PC-3 (cell line): ENCODE results near the gene DMRTA2.

Experiments
- EZH2 ChIP-seq: fragments of 300-600 bp; sonication (generic); IDR thresholded peaks from one replicate; pipeline ENCODE4 v1.6.1; 2017; ENCODE audit warnings: antibody characterized with exemption, mild to moderate bottlenecking, low read length; ENCODE audit not compliant: unreplicated experiment
- TF ChIP-seq, protein P1 (sequence below): fragments of 300-600 bp; sonication (generic); conservative IDR thresholded peaks from 2 replicates; pipeline ENCODE4 v1.5.1; 2017; ENCODE audit warnings: antibody characterized with exemption, low read depth, mild to moderate bottlenecking, low read length

DNA sequence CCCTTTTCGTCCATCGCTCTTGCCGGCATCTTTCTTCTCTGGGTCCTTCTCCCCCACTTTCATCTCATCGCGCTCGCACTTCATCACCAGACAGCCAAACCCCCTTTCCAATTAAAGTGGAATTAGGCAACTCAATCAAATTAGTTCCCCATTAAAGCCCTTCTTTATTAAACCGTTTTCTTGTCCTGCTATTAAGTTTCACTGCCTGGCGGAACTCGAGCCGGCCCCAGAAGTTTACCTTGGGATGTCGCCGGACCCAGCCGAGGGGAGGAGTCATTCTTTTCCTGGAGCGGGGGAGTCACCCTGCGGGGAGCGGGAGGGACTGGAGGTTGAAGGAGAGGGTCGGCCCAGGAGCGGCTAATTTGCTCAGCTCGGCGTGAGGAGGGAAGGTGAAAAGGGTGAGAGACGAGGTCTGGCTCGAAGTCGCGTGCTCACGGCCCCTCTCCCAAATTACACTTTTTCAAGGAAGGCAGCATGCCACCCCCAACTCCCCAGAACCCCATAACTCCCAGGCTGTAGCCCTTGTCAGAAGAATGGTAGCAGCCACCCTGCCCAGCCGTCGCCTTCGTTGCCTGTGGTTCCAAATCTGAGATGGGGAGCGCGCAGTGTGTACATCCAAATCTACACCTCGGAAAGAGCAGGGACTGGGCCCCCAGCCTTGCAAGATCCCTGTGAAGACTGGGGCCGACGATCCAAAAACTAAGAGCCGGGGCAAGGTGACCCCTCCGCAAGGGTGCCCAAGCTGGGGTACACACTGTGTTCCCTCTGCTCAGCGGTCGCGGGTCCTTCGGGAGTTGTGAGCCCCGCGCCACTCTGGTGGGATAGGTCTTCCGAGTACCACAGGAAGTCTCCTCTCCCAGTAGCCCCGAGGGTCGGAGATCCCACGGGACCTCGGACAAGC lies 6.4 kb downstream of the DMRTA2 start:
- TF ChIP-seq, protein P1, sequence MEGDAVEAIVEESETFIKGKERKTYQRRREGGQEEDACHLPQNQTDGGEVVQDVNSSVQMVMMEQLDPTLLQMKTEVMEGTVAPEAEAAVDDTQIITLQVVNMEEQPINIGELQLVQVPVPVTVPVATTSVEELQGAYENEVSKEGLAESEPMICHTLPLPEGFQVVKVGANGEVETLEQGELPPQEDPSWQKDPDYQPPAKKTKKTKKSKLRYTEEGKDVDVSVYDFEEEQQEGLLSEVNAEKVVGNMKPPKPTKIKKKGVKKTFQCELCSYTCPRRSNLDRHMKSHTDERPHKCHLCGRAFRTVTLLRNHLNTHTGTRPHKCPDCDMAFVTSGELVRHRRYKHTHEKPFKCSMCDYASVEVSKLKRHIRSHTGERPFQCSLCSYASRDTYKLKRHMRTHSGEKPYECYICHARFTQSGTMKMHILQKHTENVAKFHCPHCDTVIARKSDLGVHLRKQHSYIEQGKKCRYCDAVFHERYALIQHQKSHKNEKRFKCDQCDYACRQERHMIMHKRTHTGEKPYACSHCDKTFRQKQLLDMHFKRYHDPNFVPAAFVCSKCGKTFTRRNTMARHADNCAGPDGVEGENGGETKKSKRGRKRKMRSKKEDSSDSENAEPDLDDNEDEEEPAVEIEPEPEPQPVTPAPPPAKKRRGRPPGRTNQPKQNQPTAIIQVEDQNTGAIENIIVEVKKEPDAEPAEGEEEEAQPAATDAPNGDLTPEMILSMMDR, result no peak
- no peak for TF ChIP-seq EZH2
